Measurements from ENCODE around the gene BCO2. TPM values are rescaled to one million over a fixed set of nuclear protein-coding genes. Genes with fewer than 3 reads are reported as not detected.

Gene BCO2
- total RNA-seq, 1 experiment from 2014 or later: 0.31 TPM

- H3K27me3 ChIP-seq (ENCODE audit: insufficient read depth, low read length): no peaks in the 10 kb centered on the region
- H3K4me1 ChIP-seq (ENCODE audit: insufficient read depth, low read length): no peaks in the 10 kb centered on the region
- no peak overlapping the region for H3T11ph ChIP-seq (ENCODE audit: low read length)
- no peak overlapping the region for H3K4me3 Mint-ChIP-seq
- H2BK5ac ChIP-seq (ENCODE audit: insufficient read length, low read length): no peak overlapping the region
- H4K8ac ChIP-seq (replicated peaks; ENCODE audit: insufficient read length, low read depth, low read length): no peak overlapping the region
- no peaks in the 10 kb centered on the region for H3K79me1 ChIP-seq (ENCODE audit: insufficient read depth, low read depth, low read length, poor library complexity, severe bottlenecking)
- no peaks in the 10 kb centered on the region for H3K36me3 Mint-ChIP-seq (ENCODE audit: insufficient read depth in 1 of 3, low read depth in 3 of 3)
- H2BK120ac ChIP-seq (ENCODE audit: low read depth, low read length, poor library complexity, severe bottlenecking): no peak overlapping the region
- H3K23me2 ChIP-seq (ENCODE audit: insufficient read length, low read depth, low read length, poor library complexity, severe bottlenecking): no peaks in the 10 kb centered on the region
- no peak overlapping the region for H3K18ac ChIP-seq (ENCODE audit: insufficient read length, low read depth, low read length)
- no peak for DNase-seq
- TF ChIP-seq CTCF (conservative IDR thresholded peaks at IDR 0.05): no peak
- H2BK12ac ChIP-seq (ENCODE audit: insufficient read length, low read depth, low read length): no peak overlapping the region
- H3K27me3 Mint-ChIP-seq (ENCODE audit: low read depth): peaks cover 15% of the 10 kb centered on the region
- no peak overlapping the region for H2BK20ac ChIP-seq (ENCODE audit: low read depth, low read length, poor library complexity, severe bottlenecking)
- no peak overlapping the region for H3K14ac ChIP-seq (ENCODE audit: insufficient read depth, low read length)
- H3K9ac ChIP-seq (ENCODE audit: extremely low read depth, insufficient read length, low read length): no peak overlapping the region
- no peaks in the 10 kb centered on the region for H3K79me2 ChIP-seq (ENCODE audit: insufficient read depth, low read length)
- H2AFZ ChIP-seq (ENCODE audit: low read length): no peak overlapping the region
- no peaks in the 10 kb centered on the region for H4K20me1 ChIP-seq (ENCODE audit: control insufficient read depth, insufficient read depth, insufficient read length)
- no peaks in the 10 kb centered on the region for H3K9me3 ChIP-seq (ENCODE audit: control insufficient read depth, low read depth, low read length)
- H2AK5ac ChIP-seq (ENCODE audit: insufficient read length, low read length): no peak overlapping the region
- no peak overlapping the region for H3K4me2 ChIP-seq (ENCODE audit: insufficient read depth, insufficient read length, low read length)
- no peak overlapping the region for H3K27ac Mint-ChIP-seq
- no peak overlapping the region for H3K27ac ChIP-seq (ENCODE audit: insufficient read length, low read depth, low read length)
- no peaks in the 10 kb centered on the region for H3K9me3 Mint-ChIP-seq
- no peak overlapping the region for H3K56ac ChIP-seq (ENCODE audit: insufficient read length, low read depth, low read length)
- no peak overlapping the region for H4K91ac ChIP-seq (ENCODE audit: insufficient read length, low read depth, low read length)
- no peaks in the 10 kb centered on the region for H3K4me1 Mint-ChIP-seq
- no peak overlapping the region for H3K4ac ChIP-seq (ENCODE audit: low read depth, low read length)
- H4K5ac ChIP-seq (ENCODE audit: insufficient read length, low read depth, low read length): no peak overlapping the region
- H2BK15ac ChIP-seq (ENCODE audit: low read depth, low read length): no peak overlapping the region
- no peak overlapping the region for H3K23ac ChIP-seq (ENCODE audit: insufficient read length, low read depth, low read length)
These were observed 37.4 kb downstream of the BCO2 start for GRCh38 chr11:112212710-112213109.
